IPS DF 6.9 (cell line): ENCODE measurements around the gene TRIM66.

Source experiments
- DNase-seq: peaks from one replicate; pipeline ENCODE4 v3.0.0-alpha.2; 2013; ENCODE audit warnings: low read depth, low spot score
- H3K27ac ChIP-seq: one replicate; pipeline ENCODE4 v1.5.1; 2013; ENCODE audit warnings: low read length, control low read depth
- H3K27me3 ChIP-seq: 2 replicates; pipeline ENCODE4 v1.6.1; 2013; ENCODE audit warnings: mild to moderate bottlenecking, low read length; ENCODE audit not compliant: control insufficient read depth, insufficient read depth
- H3K36me3 ChIP-seq: 2 replicates; pipeline ENCODE4 v1.6.1; 2013; ENCODE audit warnings: low read length; ENCODE audit not compliant: control insufficient read depth, insufficient read depth
- H3K4me1 ChIP-seq: 2 replicates; pipeline ENCODE4 v1.6.1; 2013; ENCODE audit warnings: low read length; ENCODE audit not compliant: control insufficient read depth, insufficient read depth
- H3K4me3 ChIP-seq: 2 replicates; pipeline ENCODE4 v1.5.1; 2013; ENCODE audit warnings: mild to moderate bottlenecking, low read length
- H3K9me3 ChIP-seq: 2 replicates; pipeline ENCODE4 v1.6.1; 2013; ENCODE audit warnings: low read length, inconsistent platforms; ENCODE audit not compliant: control insufficient read depth, insufficient read depth
- WGBS: extraction: QIAGEN DNeasy Blood & Tissue Kit; methylation state at CpG from one replicate; pipeline ENCODE4 v1.1.7; 2013; ENCODE audit warnings: mixed read lengths, missing lambda C conversion rate; ENCODE audit not compliant: insufficient read length, insufficient coverage; 5-methylcytosine and 5-hydroxymethylcytosine counted together

TRIM66 gene

DNA sequence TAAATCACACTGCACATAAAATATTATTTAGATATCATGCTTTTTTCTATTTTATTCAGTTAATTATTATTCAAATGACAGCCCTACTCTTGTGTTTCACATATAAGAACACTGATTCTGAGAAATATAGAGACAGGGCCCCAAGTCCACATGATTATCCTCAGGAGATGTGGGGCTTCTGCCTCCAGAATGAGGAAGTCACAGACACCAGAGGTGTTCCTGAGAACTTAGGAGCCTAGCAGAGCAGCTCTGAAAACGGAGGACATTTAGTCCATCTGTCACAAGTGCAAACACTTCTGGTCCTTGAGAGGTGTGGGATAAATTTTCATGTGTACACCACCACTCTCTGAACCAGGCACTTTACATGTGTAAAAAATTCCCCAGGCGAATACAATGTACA lies 26.2 kb downstream of the TRIM66 start:
- no peak for DNase-seq
- no peak overlapping the region for H3K27ac ChIP-seq
- H3K36me3 ChIP-seq, result no peaks in the 10 kb centered on the region
- no CpG with 5 or more reads among the region's 2 CpGs for WGBS
- no peaks in the 10 kb centered on the region for H3K27me3 ChIP-seq
- no peaks in the 10 kb centered on the region for H3K4me1 ChIP-seq
- H3K9me3 ChIP-seq, result no peaks in the 10 kb centered on the region
- H3K4me3 ChIP-seq, result no peak overlapping the region

DNA sequence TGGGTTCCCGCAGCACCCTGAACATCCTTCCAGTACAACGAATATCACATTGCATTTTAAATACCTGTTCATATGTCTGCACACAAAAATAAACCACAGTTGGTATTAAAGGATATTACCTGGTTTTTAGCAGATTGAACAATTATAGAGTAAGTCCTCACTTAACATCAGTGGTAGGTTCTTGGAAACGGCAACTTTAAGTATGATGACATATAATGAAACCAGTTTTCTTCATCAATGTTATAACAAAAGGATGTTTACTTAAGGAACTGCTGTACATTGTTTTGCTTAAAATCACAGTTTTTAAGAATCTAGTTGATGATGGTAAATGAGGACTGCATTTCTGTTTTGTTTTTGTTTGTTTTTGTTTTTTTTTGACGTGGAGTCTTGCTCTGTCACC lies 28.0 kb downstream of the TRIM66 start:
- Histone ChIP-seq H3K4me3 (no peak overlapping the region), H3K27me3 (no peaks in the 10 kb centered on the region), H3K4me1 (no peaks in the 10 kb centered on the region), H3K27ac (no peak overlapping the region), H3K9me3 (no peaks in the 10 kb centered on the region), H3K36me3 (no peaks in the 10 kb centered on the region)
- no CpG with 5 or more reads among the region's 4 CpGs for WGBS
- no peak for DNase-seq

DNA sequence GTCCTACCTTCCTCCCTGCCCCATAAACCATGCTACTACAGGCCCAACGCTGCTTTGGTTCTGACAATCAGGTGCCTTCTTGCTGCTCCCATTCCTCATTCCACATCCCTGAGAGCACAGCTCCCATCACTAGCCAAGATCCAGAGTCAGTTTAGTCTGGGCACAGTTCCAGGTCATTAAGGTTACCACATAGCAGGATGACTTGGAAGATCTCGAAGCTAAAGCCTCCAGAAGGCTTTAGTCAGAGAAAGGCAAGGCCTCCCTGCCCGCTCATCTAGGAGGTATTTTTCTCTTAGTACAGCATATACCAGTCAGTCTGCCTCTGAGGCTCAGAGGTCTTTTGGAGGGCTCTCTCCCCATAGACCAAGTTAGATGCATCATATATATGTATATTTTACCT lies 30.3 kb downstream of the TRIM66 start:
- H3K36me3 ChIP-seq, result no peaks in the 10 kb centered on the region
- H3K27ac ChIP-seq, result no peak overlapping the region
- H3K4me3 ChIP-seq, result no peak overlapping the region
- H3K4me1 ChIP-seq, result no peaks in the 10 kb centered on the region
- DNase-seq, result no peak
- WGBS, result no CpG with 5 or more reads among the region's 3 CpGs
- H3K9me3 ChIP-seq, result no peaks in the 10 kb centered on the region
- no peaks in the 10 kb centered on the region for H3K27me3 ChIP-seq

DNA sequence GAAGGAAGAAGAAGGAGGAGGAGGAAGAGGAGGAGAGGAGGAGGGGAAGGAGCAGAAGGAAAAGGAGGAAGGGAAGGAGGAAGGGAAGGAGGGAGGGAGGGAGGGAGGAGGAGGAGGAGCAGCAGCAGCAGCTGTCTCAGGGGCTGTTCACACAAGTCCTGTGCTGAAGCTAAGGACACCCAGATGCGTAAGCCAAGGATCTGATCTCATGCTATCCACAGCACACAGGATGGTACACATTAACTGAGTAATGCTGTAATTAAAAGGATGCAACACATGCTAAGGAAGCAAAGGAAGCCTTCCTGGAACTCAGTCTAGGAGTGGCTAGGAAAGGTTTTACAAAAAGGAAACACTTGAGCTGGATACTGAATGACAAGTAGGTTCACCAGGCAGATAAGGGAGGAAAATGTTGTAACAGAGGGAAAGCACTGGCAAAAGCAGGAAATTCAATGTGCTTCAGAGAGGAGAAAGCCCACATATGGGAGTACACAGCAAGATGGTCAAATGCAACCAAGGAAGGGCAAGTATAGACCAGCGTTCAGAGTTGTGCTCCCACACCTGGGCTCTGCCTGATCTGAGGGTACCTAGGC lies 32.0 kb downstream of the TRIM66 start:
- no peaks in the 10 kb centered on the region for H3K27me3 ChIP-seq
- WGBS, result no CpG with 5 or more reads among the region's 2 CpGs
- H3K27ac ChIP-seq, result no peak overlapping the region
- H3K4me1 ChIP-seq, result no peaks in the 10 kb centered on the region
- no peaks in the 10 kb centered on the region for H3K36me3 ChIP-seq
- no peaks in the 10 kb centered on the region for H3K9me3 ChIP-seq
- no peak for DNase-seq
- H3K4me3 ChIP-seq, result no peak overlapping the region

GRCh38 chr11:8649361-8649760 lies 33.1 kb downstream of the TRIM66 start:
- no peak for DNase-seq

DNA sequence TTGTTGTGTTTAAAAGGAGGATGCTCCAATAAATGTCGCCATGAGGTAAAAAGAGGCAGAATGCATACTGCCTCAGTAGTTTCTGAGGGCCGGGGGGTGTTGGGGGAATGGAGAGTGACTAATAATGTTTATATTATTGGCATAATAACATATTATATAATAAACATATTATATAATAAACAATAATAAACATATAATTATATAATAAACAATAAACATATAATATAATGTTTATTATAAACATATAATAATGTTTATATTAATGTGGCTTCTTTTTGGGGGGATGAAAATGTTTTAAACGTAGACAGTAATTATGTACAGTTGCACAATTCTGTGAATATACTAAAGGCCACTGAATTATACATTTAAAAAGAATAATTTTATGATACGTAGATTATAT lies 35.6 kb downstream of the TRIM66 start:
- Histone ChIP-seq H3K27me3 (no peaks in the 10 kb centered on the region), H3K27ac (no peak overlapping the region), H3K4me1 (no peaks in the 10 kb centered on the region), H3K9me3 (no peaks in the 10 kb centered on the region), H3K4me3 (no peak overlapping the region), H3K36me3 (peaks cover 3% of the 10 kb centered on the region; the same call in 1 of the 2 replicates)
- WGBS, result no CpG with 5 or more reads among the region's 4 CpGs
- DNase-seq, result no peak

More at GRCh38 chr11:8649361-8649760, 33.1 kb downstream of the TRIM66 start:
- Histone ChIP-seq H3K27ac (no peak overlapping the region), H3K27me3 (no peaks in the 10 kb centered on the region), H3K4me3 (no peak overlapping the region), H3K4me1 (no peaks in the 10 kb centered on the region), H3K9me3 (no peaks in the 10 kb centered on the region), H3K36me3 (no peaks in the 10 kb centered on the region)
- WGBS, result no CpG with 5 or more reads among the region's 2 CpGs

GRCh38 chr11:8642196-8642841 lies 40.1 kb downstream of the TRIM66 start:
- Histone ChIP-seq H3K27me3 (no peaks in the 10 kb centered on the region), H3K4me1 (peaks cover 10% of the 10 kb centered on the region), H3K36me3 (peaks cover 3% of the 10 kb centered on the region; the same call in 1 of the 2 replicates), H3K4me3 (no peak overlapping the region), H3K27ac (no peak overlapping the region), H3K9me3 (no peaks in the 10 kb centered on the region)
- no peak for DNase-seq
- WGBS, result no CpG with 5 or more reads among the region's 5 CpGs

- peaks cover 3% of the 10 kb centered on the region; the same call in 1 of the 2 replicates for H3K36me3 ChIP-seq
- H3K9me3 ChIP-seq, result no peaks in the 10 kb centered on the region
- WGBS, result no CpG with 5 or more reads among the region's 2 CpGs
- no peak overlapping the region for H3K4me3 ChIP-seq
- no peaks in the 10 kb centered on the region for H3K27me3 ChIP-seq
- no peak overlapping the region for H3K27ac ChIP-seq
- DNase-seq, result no peak
- H3K4me1 ChIP-seq, result peaks cover 10% of the 10 kb centered on the region
Observed at GRCh38 chr11:8641332-8641731, 41.1 kb downstream of the TRIM66 start.

DNA sequence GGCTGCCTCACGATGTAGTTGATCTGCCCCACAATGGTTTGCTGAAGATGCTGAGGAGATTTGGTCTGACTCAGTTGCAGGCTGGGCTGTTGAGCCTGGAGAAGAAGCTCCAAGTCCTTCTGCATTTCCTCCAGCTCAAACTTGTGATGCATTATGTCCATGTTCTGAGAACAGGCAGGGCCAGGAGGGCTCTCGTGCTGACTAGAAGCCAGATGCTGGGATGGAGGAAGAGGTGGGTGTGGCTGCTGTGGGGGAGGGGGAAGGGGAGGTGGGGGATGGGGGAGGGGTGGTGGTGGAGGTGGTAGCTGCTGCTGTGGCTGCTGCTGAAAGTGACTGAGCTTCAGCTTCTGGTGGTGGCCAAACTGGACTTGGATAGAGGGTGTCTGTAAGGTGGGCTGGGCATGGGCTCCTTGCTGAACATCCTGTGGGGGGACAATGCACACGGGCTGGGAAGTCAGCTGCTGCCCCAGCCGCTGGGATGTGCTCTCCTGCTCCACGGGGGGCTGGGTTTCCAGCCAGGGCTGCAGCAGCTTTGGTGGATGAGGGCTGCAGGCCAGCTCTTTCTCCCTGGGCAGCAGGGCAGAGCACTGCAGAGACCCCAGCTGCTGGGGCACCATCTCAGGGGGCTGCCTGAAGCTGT lies 42.1 kb downstream of the TRIM66 start:
- Histone ChIP-seq H3K36me3 (peaks cover 3% of the 10 kb centered on the region; the same call in 1 of the 2 replicates), H3K27me3 (no peaks in the 10 kb centered on the region), H3K9me3 (no peaks in the 10 kb centered on the region), H3K4me3 (no peak overlapping the region), H3K4me1 (peaks cover 10% of the 10 kb centered on the region), H3K27ac (no peak overlapping the region)
- no CpG with 5 or more reads among the region's 5 CpGs for WGBS
- no peak for DNase-seq

DNA sequence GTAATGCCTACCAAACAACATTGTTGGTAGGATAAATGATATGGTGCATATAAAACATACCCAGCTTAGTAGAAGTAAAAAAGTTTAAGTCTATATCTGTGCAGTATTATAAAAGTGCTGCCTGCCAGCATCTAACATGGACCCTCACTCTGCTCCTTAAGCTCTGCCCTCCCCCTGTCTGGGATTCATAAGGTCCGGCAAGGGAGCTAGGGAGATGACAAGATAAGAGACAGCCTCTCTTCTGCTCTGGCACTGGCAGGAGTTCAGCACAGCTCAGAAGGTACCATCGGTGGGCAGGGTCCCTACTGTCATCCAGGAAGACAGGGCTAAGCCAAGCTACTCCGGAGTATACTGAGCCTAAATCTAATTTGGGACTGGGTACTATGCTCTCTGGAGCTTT lies 42.8 kb downstream of the TRIM66 start:
- peaks cover 3% of the 10 kb centered on the region; the same call in 1 of the 2 replicates for H3K36me3 ChIP-seq
- no CpG with 5 or more reads among the region's 3 CpGs for WGBS
- H3K4me1 ChIP-seq, result peaks cover 10% of the 10 kb centered on the region
- H3K4me3 ChIP-seq, result no peak overlapping the region
- no peaks in the 10 kb centered on the region for H3K27me3 ChIP-seq
- DNase-seq, result no peak
- H3K9me3 ChIP-seq, result no peaks in the 10 kb centered on the region
- no peak overlapping the region for H3K27ac ChIP-seq
